Nephron (organoid): Measurements from ENCODE around the gene ARHGEF7.

Source experiments
- H3K27ac Mint-ChIP-seq, 3 experiments: 2 replicates each; pipeline ENCODE4 v1.8.0; 2020; ENCODE audit warnings: mixed read lengths in 3 of 3, mild to moderate bottlenecking in 2 of 3, moderate library complexity in 1 of 3
- H3K27me3 Mint-ChIP-seq: 2 replicates; pipeline ENCODE4 v1.8.0; 2021; ENCODE audit warnings: low read depth, mild to moderate bottlenecking, moderate library complexity, mixed read lengths
- H3K36me3 Mint-ChIP-seq: 2 replicates; pipeline ENCODE4 v1.8.0; 2020; ENCODE audit warnings: low read depth, mixed read lengths
- H3K4me1 Mint-ChIP-seq: 2 replicates; pipeline ENCODE4 v1.8.0; 2020; ENCODE audit warnings: mixed read lengths
- H3K4me3 Mint-ChIP-seq, 3 experiments: 2 replicates each; pipeline ENCODE4 v1.8.0; 2020; ENCODE audit warnings: mild to moderate bottlenecking in 3 of 3, mixed read lengths in 3 of 3, moderate library complexity in 2 of 3
- H3K9me3 Mint-ChIP-seq: 2 replicates; pipeline ENCODE4 v1.8.0; 2020; ENCODE audit warnings: mixed read lengths
- CTCF ChIP-seq, 3 experiments: fragments of 200-600 bp; sonication (generic); IDR thresholded peaks; one replicate each; pipeline ENCODE4 v1.5.0; 2021; ENCODE audit warnings: antibody characterized with exemption in 3 of 3; ENCODE audit not compliant: unreplicated experiment in 3 of 3

ARHGEF7 gene

DNA sequence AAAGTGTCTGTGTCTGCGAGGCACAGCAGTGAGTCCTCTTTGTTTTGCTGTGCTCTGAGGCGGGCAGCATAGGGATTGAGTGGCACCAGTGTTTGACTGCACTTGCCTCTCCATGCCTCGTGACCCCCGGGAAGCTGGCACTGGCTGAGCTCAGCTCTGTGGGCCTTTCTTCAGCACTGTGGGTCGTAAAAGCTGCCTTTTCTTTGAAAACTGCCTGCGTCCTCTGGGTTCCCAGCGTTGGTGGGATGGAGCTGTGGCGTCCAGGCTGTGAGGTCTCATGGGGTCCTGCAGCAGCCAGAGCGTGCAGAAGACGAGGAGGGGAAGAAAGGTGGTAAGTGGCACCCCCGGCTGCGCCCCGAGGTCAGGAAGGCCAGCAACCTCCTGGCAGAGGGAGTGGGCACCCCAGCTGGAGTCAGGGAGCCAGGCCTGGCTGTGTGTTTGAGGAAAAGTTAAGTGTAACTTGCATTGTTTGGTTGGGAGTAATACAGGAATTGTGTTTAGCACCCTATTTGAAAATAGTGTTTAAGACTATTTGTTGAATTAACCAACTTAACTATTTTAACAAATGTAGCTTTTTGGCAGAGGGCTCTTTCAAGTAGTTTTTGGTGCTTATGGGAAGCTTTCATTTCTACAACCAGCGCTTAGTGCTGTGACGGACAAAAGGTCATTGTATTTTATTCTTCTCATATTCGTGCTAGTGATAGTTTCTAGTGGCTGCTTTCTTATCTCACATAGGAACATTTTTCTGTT lies 126.1 kb downstream of the ARHGEF7 start:
- Mint-ChIP-seq H3K4me1 (peaks cover 7% of the 10 kb centered on the region), H3K27ac (peak overlapping the region in 2 of 3 experiments; percentile 3 to 49), H3K9me3 (no peaks in the 10 kb centered on the region), H3K27me3 (no peaks in the 10 kb centered on the region), H3K4me3 (no peak overlapping the region), H3K36me3 (peaks cover 76% of the 10 kb centered on the region)
- no peak for TF ChIP-seq CTCF (IDR thresholded peaks at IDR 0.05; ENCODE audit: unreplicated experiment in 3 of 3)

DNA sequence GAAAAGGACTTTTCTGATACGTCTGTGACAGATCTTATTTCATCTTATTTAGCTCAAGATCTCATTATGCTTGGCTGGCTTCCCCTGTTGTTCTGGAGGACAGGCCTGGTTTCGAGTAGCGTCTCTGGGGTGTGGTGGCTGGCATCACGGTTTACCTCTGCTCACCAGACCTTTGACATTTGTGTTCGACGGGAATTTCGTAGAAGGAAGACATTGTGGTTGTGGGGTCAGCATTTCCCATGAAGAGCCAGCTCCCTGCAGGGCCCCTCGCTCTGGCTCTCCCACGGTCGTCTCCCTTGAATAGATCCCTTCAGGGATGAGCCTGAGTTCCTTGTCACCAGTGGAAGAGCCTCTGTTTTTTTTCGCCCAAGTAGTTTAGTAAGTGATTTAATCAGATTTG lies 126.8 kb downstream of the ARHGEF7 start:
- no peaks in the 10 kb centered on the region for H3K27me3 Mint-ChIP-seq
- H3K27ac Mint-ChIP-seq, result peak overlapping the region in 2 of 3 experiments; percentile 3 to 49
- no peak for TF ChIP-seq CTCF (IDR thresholded peaks at IDR 0.05; ENCODE audit: unreplicated experiment in 3 of 3)
- H3K4me3 Mint-ChIP-seq, result no peak overlapping the region
- H3K4me1 Mint-ChIP-seq, result peaks cover 7% of the 10 kb centered on the region
- no peaks in the 10 kb centered on the region for H3K9me3 Mint-ChIP-seq
- peaks cover 78% of the 10 kb centered on the region for H3K36me3 Mint-ChIP-seq

GRCh38 chr13:111242585-111242984 lies 127.5 kb downstream of the ARHGEF7 start:
- H3K36me3 Mint-ChIP-seq, result peaks cover 80% of the 10 kb centered on the region
- no peak overlapping the region for H3K4me3 Mint-ChIP-seq
- no peak overlapping the region for H3K27ac Mint-ChIP-seq
- no peaks in the 10 kb centered on the region for H3K27me3 Mint-ChIP-seq
- peaks cover 11% of the 10 kb centered on the region for H3K4me1 Mint-ChIP-seq
- no peaks in the 10 kb centered on the region for H3K9me3 Mint-ChIP-seq
- TF ChIP-seq CTCF (IDR thresholded peaks at IDR 0.05; ENCODE audit: unreplicated experiment in 3 of 3), result no peak

- H3K4me1 Mint-ChIP-seq, result peaks cover 24% of the 10 kb centered on the region
- no peak overlapping the region for H3K4me3 Mint-ChIP-seq
- no peaks in the 10 kb centered on the region for H3K9me3 Mint-ChIP-seq
- H3K27ac Mint-ChIP-seq, result no peak overlapping the region
- H3K36me3 Mint-ChIP-seq, result peaks cover 82% of the 10 kb centered on the region
- no peak for TF ChIP-seq CTCF (IDR thresholded peaks at IDR 0.05; ENCODE audit: unreplicated experiment in 3 of 3)
- H3K27me3 Mint-ChIP-seq, result no peaks in the 10 kb centered on the region
Observed at GRCh38 chr13:111243981-111244380, 128.9 kb downstream of the ARHGEF7 start.

DNA sequence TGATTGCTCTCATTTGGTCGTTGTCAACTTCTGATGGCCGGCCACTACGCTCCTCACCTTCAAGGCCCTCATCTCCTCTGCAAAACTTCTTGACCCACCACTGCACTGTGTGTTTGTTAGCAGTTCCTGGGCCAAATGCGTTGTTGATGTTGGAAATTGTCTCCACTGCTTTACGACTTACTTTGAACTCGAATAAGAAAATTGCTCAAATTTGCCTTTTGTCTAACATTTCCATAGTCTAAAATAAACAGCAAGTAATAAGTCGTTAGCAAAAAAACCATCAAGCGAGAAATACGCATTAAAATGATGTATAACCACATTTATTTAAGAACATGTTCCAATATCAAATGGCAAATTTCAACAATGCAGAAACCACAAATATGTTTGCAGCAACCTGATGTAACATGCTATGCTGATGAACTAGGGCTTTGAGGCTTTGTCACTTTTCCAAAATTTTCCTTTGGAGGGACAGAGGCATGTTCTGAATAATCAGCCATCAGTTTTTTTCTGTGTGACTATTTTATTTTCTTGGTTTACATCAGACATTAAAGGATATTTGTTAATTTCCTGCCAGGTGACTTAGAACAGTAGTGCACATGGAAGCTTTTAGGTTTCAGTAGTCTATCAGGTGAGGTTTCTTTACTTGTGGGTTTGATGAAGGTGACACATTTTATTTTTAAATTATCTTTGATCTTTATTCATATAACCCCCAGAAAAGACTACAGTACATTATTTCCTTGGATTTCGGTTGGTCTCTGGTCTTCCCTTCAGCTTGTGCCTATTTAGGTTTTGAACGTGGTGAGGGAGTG lies 130.7 kb downstream of the ARHGEF7 start:
- Mint-ChIP-seq H3K27me3 (no peaks in the 10 kb centered on the region), H3K27ac (no peak overlapping the region), H3K36me3 (peaks cover 86% of the 10 kb centered on the region), H3K9me3 (no peaks in the 10 kb centered on the region), H3K4me3 (no peak overlapping the region), H3K4me1 (peaks cover 41% of the 10 kb centered on the region)
- no peak for TF ChIP-seq CTCF (IDR thresholded peaks at IDR 0.05; ENCODE audit: unreplicated experiment in 3 of 3)
